Prostate gland (tissue), 2 donors: ENCODE data around the gene CTIF.

ENCODE experiments used
- POLR2A ChIP-seq: fragments of 450-650 bp; IDR thresholded peaks from one replicate; pipeline ENCODE4 v1.6.1; 2016; ENCODE audit warnings: antibody characterized with exemption, mild to moderate bottlenecking
- TF ChIP-seq, protein P1 (sequence below), 4 experiments: fragments of 200-600 bp in 2 of 4; fragments of 450-650 bp in 2 of 4; sonication (generic) in 2 of 4; IDR thresholded peaks; 1 replicate in 3 of 4; 2 replicates in 1 of 4; pipeline ENCODE4 v1.5.1; 2016 to 2019; ENCODE audit warnings: antibody characterized with exemption in 4 of 4, mild to moderate bottlenecking in 2 of 4, moderate library complexity in 2 of 4

DNA sequence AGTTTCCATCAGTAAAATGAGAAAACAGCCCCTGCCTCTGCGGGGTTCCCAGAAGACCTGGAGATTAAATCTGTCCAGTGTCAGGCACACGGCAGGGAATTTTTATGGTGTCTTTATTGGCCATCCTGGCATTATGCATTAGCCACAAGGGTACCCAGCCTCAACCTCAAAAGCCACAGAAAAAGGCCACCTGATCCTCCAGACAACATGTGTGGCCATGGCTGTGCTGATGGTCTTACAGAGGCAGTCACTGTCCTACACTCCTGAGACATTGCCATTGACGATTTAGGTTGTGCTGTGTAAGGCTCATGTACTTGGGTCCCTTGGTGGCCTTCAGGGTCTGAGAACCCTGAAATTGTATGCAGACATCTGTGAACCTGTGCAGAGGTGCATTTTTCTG is 296.3 kb downstream of the CTIF start:
- TF ChIP-seq, protein P1, sequence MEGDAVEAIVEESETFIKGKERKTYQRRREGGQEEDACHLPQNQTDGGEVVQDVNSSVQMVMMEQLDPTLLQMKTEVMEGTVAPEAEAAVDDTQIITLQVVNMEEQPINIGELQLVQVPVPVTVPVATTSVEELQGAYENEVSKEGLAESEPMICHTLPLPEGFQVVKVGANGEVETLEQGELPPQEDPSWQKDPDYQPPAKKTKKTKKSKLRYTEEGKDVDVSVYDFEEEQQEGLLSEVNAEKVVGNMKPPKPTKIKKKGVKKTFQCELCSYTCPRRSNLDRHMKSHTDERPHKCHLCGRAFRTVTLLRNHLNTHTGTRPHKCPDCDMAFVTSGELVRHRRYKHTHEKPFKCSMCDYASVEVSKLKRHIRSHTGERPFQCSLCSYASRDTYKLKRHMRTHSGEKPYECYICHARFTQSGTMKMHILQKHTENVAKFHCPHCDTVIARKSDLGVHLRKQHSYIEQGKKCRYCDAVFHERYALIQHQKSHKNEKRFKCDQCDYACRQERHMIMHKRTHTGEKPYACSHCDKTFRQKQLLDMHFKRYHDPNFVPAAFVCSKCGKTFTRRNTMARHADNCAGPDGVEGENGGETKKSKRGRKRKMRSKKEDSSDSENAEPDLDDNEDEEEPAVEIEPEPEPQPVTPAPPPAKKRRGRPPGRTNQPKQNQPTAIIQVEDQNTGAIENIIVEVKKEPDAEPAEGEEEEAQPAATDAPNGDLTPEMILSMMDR (IDR thresholded peaks at IDR 0.05) = no peak
- TF ChIP-seq POLR2A = no peak
